IMR-90 (cell line): Measurements from ENCODE around the gene EHD4.

Experiments used
- CTCF ChIP-seq: conservative IDR thresholded peaks from 2 replicates; pipeline ENCODE4 v1.5.1; 2012; ENCODE audit warnings: mild to moderate bottlenecking, low read depth, low read length, improper control_type of control experiment
- MAFK ChIP-seq: IDR thresholded peaks from 2 replicates; pipeline ENCODE4 v1.6.1; 2012; ENCODE audit warnings: low read depth, low read length, improper control_type of control experiment
- MAZ ChIP-seq: IDR thresholded peaks from 2 replicates; pipeline ENCODE4 v1.6.1; 2012; ENCODE audit warnings: low read depth, mild to moderate bottlenecking, low read length, improper control_type of control experiment, moderate library complexity, borderline replicate concordance
- POLR2A ChIP-seq: IDR thresholded peaks from 2 replicates; pipeline ENCODE4 v1.6.1; 2012; ENCODE audit warnings: mild to moderate bottlenecking, low read depth, low read length
- RAD21 ChIP-seq: IDR thresholded peaks from 2 replicates; pipeline ENCODE4 v1.6.1; 2012; ENCODE audit warnings: low read length, improper control_type of control experiment
- RCOR1 ChIP-seq: IDR thresholded peaks from 2 replicates; pipeline ENCODE4 v1.6.1; 2012; ENCODE audit warnings: mild to moderate bottlenecking, low read length, improper control_type of control experiment; ENCODE audit not compliant: insufficient replicate concordance

GRCh38 chr15:42018306-42019224 is 46.2 kb upstream of the EHD4 start:
- TF ChIP-seq CTCF, result no peak
- no peak for TF ChIP-seq POLR2A
- TF ChIP-seq MAZ, result no peak
- no peak for TF ChIP-seq RCOR1
- no peak for TF ChIP-seq MAFK
- no peak for TF ChIP-seq RAD21
